HG03565 (cell line): ENCODE measurements around the gene APIP.
A peak's percentile ranks its signal among the peaks of the same experiment; 100 is the strongest.
"Not testable (repeated sequence)": the region's sequence is repeated elsewhere in the genome, so short reads cannot be mapped to it uniquely, and the experiment has no call there.

ENCODE experiments used
- ATAC-seq: cut with Tn5 transposase; IDR thresholded peaks from one replicate; pipeline ENCODE4 v1.9.1; 2021; ENCODE audit warnings: mild to moderate bottlenecking, moderate library complexity; ENCODE audit not compliant: unreplicated experiment

APIP gene

GRCh38 chr11:34926101-34926830 lies 10.1 kb upstream of the APIP start:
- no peak for ATAC-seq

- ATAC-seq, result no peak
Observed at GRCh38 chr11:34924714-34925113, 8.5 kb upstream of the APIP start.

- ATAC-seq, result no peak
Observed at GRCh38 chr11:34921156-34921555, 5.0 kb upstream of the APIP start.

DNA sequence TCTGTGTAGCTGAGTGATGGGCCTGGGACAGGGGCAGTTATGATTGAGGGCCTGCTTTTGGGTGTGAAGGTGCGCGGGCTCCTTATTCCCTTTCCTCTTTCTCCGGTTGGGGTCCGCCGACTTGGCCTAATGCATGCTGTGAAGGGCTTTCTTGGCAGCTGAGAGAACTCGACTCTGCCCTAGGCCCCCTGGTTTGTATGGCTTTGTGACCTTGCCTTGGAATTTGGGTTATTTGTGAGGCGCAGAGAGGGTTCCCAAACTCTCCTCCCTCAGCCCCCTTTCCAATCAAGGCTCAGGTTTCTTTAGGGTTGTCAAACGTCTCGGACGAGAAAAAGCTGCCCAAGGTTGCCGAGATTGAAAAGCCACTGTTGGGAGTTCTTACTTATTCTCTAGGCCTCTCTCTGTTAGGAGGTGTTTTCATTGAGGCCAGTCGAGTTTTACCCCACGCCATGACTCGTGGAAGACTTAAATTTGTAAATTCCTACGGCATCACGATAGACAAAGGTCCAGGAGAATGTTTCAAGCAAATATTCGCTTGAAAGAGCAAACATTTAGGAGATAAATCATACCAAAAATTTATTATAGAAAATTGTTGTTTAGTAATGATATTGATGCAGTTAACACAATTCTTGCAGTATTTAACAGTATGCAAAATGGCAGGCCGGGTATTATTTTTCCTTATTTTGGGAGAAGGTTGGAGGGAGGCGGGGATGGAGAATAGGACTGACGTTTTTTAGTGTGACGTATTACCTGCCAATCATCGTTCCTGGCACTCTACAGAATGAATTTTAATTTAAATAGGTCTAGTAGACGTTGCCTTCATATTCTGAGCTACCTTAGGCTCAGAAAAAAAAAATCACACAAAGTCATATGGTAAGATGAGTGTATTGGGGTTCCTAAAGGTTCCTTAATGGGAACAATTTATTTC lies 928 bp upstream of the APIP start:
- peak; percentile 7 for ATAC-seq

DNA sequence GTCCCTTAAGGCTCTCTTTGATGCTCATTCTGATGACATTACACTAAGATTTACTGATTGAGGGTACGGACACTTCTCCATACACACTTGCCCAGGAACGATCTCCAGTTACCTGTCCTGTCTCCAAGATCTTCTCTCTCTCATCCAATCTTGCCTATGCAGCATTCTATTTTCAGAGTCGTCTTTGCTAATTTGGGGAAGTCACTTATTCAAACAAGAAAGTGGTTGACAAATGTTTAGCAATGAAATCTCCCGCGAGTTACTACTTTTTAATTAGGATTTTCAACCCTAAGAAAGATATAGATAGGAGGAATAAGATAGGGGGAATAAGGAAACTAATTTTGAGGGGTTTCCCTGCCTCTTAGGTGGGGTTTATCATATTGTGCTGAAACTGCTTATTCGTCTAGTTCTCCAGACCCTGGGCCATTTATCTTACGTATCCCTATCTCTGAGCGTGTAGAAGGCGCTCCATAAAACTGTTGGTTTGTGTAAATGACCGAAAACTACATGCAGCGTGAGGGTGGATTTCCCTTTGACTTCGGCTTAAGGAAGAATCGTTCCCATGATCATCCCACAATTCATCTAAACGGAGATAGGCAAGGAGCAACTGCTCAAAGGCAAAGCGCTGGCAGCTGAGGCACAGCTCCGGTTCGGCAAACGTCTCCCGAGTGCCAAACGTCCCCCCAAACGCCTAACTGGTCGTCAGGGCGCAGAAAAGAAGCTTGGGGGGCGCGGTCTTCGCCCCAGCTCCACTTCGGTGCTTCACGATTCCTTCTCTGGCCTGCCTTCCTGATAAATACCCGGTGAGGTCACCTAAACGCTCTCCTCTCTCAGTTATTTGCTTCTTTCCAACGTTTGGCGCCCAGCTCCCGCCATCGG lies 804 bp downstream of the APIP start:
- ATAC-seq, result no peak

DNA sequence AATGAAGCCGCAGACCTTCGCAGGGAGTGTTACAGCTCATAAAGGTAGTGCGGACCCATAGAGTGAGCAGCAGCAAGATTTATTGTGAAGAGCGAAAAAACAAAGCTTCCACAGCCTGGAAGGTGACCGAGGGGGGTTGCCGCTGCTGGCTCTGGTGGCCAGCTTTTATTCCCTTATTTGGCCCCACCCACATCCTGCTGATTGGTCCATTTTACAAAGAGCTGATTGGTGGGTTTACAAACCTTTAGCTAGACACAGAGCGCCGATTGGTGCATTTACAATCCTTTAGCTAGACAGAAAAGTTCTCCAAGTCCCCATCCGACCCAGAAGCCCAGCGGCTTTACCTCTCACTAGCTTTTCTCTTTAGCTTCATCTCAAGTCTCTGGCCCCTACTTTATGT lies 2.6 kb downstream of the APIP start:
- not testable (repeated sequence) for ATAC-seq

DNA sequence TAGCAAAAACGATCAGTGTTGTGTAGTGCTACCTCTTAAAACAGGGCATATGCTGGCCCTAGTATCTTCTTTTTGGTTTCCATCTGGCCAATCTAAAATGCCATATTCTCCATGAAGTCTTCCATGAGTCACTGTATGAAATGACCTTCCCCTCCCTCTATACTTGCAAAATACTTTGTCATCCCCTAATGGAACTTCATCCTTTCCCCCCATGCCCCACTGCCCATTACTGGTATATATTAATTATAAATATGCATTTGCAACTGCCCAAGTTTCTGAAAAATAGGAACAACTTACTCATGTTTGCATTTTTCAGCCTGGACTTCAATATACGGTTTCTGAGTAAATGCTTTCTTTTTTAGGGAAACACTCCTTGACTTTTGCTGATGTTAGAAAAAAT lies 4.5 kb downstream of the APIP start:
- ATAC-seq, result no peak

DNA sequence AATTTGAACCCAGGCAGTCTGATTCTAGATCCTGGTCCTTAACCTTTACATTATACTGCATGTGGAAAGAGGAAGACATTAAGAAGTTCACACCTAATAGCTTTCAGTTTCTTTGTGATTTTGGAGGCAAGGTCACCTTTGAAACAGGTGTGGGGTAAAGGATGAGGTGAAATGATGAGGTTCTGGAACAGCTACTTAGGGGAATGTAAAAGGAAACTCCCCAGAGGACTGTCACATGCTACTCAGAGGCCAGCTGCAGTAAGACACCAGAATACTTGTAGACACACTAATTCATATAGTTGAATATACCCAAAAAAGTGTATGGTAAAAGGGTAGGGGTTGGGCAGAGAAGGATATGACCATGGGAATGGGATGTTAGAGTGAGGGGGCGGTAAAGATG lies 5.4 kb downstream of the APIP start:
- no peak for ATAC-seq

GRCh38 chr11:34909955-34910354 lies 6.2 kb downstream of the APIP start:
- ATAC-seq, result no peak

DNA sequence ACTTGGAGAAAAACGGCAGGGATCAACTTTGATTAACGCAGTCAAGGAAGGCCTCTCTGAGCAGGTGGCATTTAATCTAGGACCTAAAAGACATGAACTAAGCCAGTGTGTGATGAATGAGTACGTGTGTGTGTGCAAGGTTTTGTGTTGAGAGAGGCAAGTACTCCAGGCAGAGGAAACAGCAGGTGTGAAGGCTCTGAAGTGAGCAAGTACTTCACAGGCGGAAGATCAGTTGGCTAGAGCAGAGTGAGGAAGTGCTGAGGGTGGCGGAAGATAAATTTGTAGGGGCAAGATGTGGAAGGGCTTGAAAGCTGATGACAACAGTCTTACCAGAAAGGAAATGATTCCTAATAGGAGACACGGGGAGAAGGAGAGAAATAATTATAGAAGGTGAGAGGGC lies 6.8 kb downstream of the APIP start:
- no peak for ATAC-seq

- peak; percentile 38 for ATAC-seq
Observed at GRCh38 chr11:34907934-34908593, 8.1 kb downstream of the APIP start.

- no peak for ATAC-seq
Observed at GRCh38 chr11:34905666-34906065, 10.5 kb downstream of the APIP start.

DNA sequence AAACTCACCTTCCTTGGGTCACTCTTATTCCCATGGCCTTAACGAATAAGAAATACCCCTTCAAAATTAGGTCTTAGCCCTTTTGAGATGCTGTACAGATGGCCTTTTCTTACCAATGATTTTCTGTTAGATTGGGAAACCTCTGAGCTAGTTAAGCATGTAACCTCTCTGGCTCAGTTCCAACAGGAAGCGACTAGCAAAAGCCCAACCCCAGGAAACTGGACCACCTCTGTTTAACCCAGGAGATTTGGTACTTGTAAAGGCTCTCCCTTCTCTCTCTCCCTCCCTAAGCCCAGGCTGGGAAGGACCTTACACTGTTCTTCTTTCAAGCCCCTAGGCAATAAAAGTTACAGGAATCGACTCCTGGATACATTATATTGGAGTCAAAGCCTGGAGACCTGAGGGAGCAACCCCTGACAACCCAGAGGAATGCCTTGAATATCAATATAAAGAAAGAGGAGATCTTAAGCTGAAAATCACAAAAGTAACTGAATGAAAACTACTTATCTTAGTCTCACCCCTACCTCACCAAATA lies 11.7 kb downstream of the APIP start:
- no peak for ATAC-seq

- ATAC-seq, result no peak
Observed at GRCh38 chr11:34899633-34900016, 16.6 kb downstream of the APIP start.

DNA sequence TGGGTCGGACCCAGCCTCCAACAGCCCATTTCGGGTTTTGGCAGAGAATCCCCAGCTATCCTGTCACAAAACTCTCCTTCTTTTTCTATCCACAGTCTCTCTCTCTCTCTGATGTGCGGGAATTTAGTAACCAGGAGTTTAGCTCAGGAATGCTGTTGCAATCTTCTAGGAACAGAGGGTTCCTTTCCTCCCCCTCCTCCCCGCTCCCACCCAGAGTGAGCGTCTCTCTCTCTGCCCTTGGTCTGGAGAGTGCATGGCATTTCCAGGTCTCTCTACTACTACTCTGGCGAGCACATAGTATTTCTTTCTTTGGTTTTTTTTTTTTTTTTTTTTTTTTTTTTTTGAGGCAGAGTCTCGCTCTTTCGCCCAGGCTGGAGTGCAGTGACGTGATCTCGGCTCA lies 17.7 kb downstream of the APIP start:
- ATAC-seq, result no peak

DNA sequence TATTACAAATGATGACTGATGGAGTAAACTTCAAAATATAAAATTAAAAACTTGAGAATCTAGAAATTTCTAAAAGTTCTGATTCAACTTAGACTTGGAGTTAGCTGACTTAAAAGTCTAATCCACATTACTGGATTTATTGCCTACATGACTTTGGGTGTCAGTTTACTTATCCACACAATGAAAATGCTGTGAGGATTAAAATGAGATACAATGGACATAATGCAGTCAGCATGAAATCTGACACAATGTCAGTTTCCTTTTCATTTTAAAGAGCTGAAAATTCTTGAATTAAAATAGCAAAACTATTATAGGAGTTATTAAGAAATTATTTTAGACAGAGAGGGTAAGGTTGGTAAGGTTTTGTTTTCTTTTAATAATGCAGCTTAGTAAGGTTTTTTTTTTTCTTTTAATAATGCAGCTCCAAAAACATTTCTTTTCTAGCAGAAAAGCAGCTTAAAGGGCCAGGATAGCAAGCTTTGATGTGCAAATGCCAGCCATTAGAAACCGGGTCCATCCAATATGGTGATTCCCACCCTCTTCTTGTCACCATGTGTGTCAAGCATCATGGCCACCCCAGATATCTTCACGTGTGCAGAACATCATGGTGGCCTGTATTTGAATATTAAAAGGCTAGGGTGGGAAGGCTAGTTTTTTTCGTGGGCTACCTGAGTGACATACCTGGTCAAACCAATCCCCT lies 18.9 kb downstream of the APIP start:
- ATAC-seq, result no peak

- not testable (repeated sequence) for ATAC-seq
Observed at GRCh38 chr11:34896191-34896590, 20.0 kb downstream of the APIP start.

- ATAC-seq, result no peak
Observed at GRCh38 chr11:34893416-34893815, 22.8 kb downstream of the APIP start.

DNA sequence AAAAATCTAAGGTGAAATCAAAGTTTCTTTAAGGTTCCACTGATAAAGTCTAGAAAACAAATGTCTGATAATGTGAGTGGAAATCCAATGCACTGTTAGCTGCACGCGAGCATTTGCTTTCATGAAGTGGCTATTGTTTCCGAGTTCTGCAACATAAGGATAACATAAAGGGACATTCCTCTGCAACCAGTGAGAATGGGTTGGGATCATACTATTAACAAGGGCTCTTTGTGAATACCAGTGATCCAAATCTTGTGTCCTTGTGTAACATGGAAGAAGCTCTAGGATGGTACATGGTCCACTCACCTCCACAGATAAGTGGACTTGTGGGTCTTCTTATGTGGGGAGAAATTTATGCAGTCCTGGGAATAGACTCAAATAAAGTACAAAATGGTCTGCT lies 24.6 kb downstream of the APIP start:
- ATAC-seq, result no peak

GRCh38 chr11:34890812-34891211 lies 25.4 kb downstream of the APIP start:
- no peak for ATAC-seq
